ENCODE results near the gene FGF7. TPM values are rescaled to one million over a fixed set of nuclear protein-coding genes. Genes with fewer than 3 reads are reported as not detected.

The FGF7 gene
- polyA plus RNA-seq, 1 donor from 2014 or later = 0.04 TPM

DNA sequence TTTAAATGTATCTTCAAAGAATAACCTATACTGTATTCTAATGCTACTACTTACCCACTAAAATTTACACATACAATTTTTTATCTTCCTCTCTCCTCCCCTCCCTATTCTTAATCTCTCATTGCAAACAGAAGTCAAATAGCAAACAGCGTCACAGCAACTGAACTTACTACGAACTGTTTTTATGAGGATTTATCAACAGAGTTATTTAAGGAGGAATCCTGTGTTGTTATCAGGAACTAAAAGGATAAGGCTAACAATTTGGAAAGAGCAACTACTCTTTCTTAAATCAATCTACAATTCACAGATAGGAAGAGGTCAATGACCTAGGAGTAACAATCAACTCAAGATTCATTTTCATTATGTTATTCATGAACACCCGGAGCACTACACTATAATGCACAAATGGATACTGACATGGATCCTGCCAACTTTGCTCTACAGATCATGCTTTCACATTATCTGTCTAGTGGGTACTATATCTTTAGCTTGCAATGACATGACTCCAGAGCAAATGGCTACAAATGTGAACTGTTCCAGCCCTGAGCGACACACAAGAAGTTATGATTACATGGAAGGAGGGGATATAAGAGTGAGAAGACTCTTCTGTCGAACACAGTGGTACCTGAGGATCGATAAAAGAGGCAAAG lies 984 bp downstream of the FGF7 start:
- Histone ChIP-seq H3K27me3 (ENCODE audit: insufficient read depth, low read depth, low read length) (no peaks in the 10 kb centered on the region), H4K20me1 (ENCODE audit: insufficient read depth) (no peaks in the 10 kb centered on the region), H2AFZ (ENCODE audit: low read depth, low read length) (no peak overlapping the region), H3K4me3 (ENCODE audit: low read length) (no peak overlapping the region), H3K79me2 (replicated peaks; ENCODE audit: insufficient read depth, low read length) (no peaks in the 10 kb centered on the region), H3K9me2 (ENCODE audit: insufficient read depth, low read length) (no peaks in the 10 kb centered on the region), H3K36me3 (ENCODE audit: insufficient read depth, low read length) (no peaks in the 10 kb centered on the region), H3F3A (ENCODE audit: insufficient read depth, low read length, poor library complexity, severe bottlenecking) (no peaks in the 10 kb centered on the region), H3K9me3 (ENCODE audit: low read length) (no peaks in the 10 kb centered on the region), H3K4me2 (ENCODE audit: low read length) (no peak overlapping the region), H3K9ac (ENCODE audit: low read length) (no peak overlapping the region), H3K27ac (ENCODE audit: low read length) (no peak overlapping the region)
- TF ChIP-seq TAF1 (IDR thresholded peaks at IDR 0.05; ENCODE audit: low read depth) (no peak), POLR2AphosphoS5 (IDR thresholded peaks at IDR 0.05) (no peak), EP300 (conservative IDR thresholded peaks at IDR 0.05; ENCODE audit: poor library complexity, severe bottlenecking) (no peak), MXI1 (conservative IDR thresholded peaks at IDR 0.05; ENCODE audit: poor library complexity, severe bottlenecking) (no peak), RAD21 (conservative IDR thresholded peaks at IDR 0.05) (no peak), EZH2 (IDR thresholded peaks at IDR 0.05; ENCODE audit: borderline replicate concordance, insufficient read depth, low read length, poor library complexity, severe bottlenecking) (no peak), SMC3 (conservative IDR thresholded peaks at IDR 0.05; ENCODE audit: poor library complexity) (no peak)
- TF ChIP-seq, protein P1, sequence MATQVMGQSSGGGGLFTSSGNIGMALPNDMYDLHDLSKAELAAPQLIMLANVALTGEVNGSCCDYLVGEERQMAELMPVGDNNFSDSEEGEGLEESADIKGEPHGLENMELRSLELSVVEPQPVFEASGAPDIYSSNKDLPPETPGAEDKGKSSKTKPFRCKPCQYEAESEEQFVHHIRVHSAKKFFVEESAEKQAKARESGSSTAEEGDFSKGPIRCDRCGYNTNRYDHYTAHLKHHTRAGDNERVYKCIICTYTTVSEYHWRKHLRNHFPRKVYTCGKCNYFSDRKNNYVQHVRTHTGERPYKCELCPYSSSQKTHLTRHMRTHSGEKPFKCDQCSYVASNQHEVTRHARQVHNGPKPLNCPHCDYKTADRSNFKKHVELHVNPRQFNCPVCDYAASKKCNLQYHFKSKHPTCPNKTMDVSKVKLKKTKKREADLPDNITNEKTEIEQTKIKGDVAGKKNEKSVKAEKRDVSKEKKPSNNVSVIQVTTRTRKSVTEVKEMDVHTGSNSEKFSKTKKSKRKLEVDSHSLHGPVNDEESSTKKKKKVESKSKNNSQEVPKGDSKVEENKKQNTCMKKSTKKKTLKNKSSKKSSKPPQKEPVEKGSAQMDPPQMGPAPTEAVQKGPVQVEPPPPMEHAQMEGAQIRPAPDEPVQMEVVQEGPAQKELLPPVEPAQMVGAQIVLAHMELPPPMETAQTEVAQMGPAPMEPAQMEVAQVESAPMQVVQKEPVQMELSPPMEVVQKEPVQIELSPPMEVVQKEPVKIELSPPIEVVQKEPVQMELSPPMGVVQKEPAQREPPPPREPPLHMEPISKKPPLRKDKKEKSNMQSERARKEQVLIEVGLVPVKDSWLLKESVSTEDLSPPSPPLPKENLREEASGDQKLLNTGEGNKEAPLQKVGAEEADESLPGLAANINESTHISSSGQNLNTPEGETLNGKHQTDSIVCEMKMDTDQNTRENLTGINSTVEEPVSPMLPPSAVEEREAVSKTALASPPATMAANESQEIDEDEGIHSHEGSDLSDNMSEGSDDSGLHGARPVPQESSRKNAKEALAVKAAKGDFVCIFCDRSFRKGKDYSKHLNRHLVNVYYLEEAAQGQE (IDR thresholded peaks at IDR 0.05; ENCODE audit: borderline replicate concordance) = no peak
- TF ChIP-seq, protein P2, sequence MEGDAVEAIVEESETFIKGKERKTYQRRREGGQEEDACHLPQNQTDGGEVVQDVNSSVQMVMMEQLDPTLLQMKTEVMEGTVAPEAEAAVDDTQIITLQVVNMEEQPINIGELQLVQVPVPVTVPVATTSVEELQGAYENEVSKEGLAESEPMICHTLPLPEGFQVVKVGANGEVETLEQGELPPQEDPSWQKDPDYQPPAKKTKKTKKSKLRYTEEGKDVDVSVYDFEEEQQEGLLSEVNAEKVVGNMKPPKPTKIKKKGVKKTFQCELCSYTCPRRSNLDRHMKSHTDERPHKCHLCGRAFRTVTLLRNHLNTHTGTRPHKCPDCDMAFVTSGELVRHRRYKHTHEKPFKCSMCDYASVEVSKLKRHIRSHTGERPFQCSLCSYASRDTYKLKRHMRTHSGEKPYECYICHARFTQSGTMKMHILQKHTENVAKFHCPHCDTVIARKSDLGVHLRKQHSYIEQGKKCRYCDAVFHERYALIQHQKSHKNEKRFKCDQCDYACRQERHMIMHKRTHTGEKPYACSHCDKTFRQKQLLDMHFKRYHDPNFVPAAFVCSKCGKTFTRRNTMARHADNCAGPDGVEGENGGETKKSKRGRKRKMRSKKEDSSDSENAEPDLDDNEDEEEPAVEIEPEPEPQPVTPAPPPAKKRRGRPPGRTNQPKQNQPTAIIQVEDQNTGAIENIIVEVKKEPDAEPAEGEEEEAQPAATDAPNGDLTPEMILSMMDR (IDR thresholded peaks at IDR 0.05; ENCODE audit: poor library complexity, severe bottlenecking) = no peak

DNA sequence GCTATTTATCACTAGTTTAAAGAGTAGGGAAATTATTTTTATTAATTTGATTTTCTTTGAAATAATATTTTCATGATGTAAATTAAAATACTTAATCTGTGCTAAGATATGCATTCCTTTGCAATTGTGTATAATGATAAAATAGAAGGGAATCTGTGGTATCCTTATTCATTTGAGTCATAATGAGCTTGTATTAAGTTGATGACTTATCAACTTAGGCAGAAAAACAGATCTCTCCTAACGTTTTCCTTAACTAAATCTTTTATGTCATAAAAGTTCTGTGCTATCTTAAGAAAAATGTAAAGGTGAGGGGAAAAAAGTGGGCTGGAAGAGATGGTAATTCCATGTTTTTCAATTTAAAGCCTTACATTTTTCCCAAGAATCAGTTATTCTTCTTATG lies 1.9 kb downstream of the FGF7 start:
- H3F3A ChIP-seq (ENCODE audit: insufficient read depth, low read length, poor library complexity, severe bottlenecking) = no peaks in the 10 kb centered on the region
- TF ChIP-seq SMC3 (conservative IDR thresholded peaks at IDR 0.05; ENCODE audit: poor library complexity) = no peak
- TF ChIP-seq RAD21 (conservative IDR thresholded peaks at IDR 0.05) = no peak
- TF ChIP-seq MXI1 (conservative IDR thresholded peaks at IDR 0.05; ENCODE audit: poor library complexity, severe bottlenecking) = no peak
- TF ChIP-seq POLR2AphosphoS5 (IDR thresholded peaks at IDR 0.05) = no peak
- TF ChIP-seq, protein P2 (IDR thresholded peaks at IDR 0.05; ENCODE audit: poor library complexity, severe bottlenecking) = no peak
- no peak for TF ChIP-seq EZH2 (IDR thresholded peaks at IDR 0.05; ENCODE audit: borderline replicate concordance, insufficient read depth, low read length, poor library complexity, severe bottlenecking)
- TF ChIP-seq EP300 (conservative IDR thresholded peaks at IDR 0.05; ENCODE audit: poor library complexity, severe bottlenecking) = no peak
- no peak for TF ChIP-seq TAF1 (IDR thresholded peaks at IDR 0.05; ENCODE audit: low read depth)
- TF ChIP-seq, protein P1 (IDR thresholded peaks at IDR 0.05; ENCODE audit: borderline replicate concordance) = no peak
- no peaks in the 10 kb centered on the region for H3K9me2 ChIP-seq (ENCODE audit: insufficient read depth, low read length)
- no peaks in the 10 kb centered on the region for H3K79me2 ChIP-seq (replicated peaks; ENCODE audit: insufficient read depth, low read length)
- H2AFZ ChIP-seq (ENCODE audit: low read depth, low read length) = no peak overlapping the region
- no peaks in the 10 kb centered on the region for H4K20me1 ChIP-seq (ENCODE audit: insufficient read depth)
- no peaks in the 10 kb centered on the region for H3K36me3 ChIP-seq (ENCODE audit: insufficient read depth, low read length)
- H3K27ac ChIP-seq (ENCODE audit: low read length) = no peak overlapping the region
- H3K9ac ChIP-seq (ENCODE audit: low read length) = no peak overlapping the region
- no peaks in the 10 kb centered on the region for H3K27me3 ChIP-seq (ENCODE audit: insufficient read depth, low read depth, low read length)
- no peaks in the 10 kb centered on the region for H3K9me3 ChIP-seq (ENCODE audit: low read length)
- H3K4me2 ChIP-seq (ENCODE audit: low read length) = no peak overlapping the region
- no peak overlapping the region for H3K4me3 ChIP-seq (ENCODE audit: low read length)
